Left ventricle myocardium inferior (tissue), 1 donor: Measurements from ENCODE around the gene FHL5. TPM values are rescaled to one million over a fixed set of nuclear protein-coding genes. Genes with fewer than 3 reads are reported as not detected.

ENCODE experiments used
- DNase-seq: peaks from one replicate; pipeline ENCODE4 v3.0.0-alpha.2; 2020
- H3K27ac ChIP-seq: fragments of 200-600 bp; replicated peaks from 2 replicates; pipeline ENCODE4 v1.8.0; 2021
- H3K27me3 ChIP-seq: fragments of 200-600 bp; 2 replicates; pipeline ENCODE4 v1.8.0; 2021; ENCODE audit warnings: low read depth
- H3K36me3 ChIP-seq: fragments of 200-600 bp; 2 replicates; pipeline ENCODE4 v1.8.0; 2021
- H3K4me1 ChIP-seq: fragments of 200-600 bp; 2 replicates; pipeline ENCODE4 v1.8.0; 2021
- H3K4me3 ChIP-seq: fragments of 200-600 bp; 2 replicates; pipeline ENCODE4 v1.8.0; 2021; ENCODE audit warnings: mild to moderate bottlenecking, moderate library complexity
- H3K9me3 ChIP-seq: fragments of 200-600 bp; replicated peaks from 2 replicates; pipeline ENCODE4 v1.8.0; 2021
- CTCF ChIP-seq: fragments of 200-600 bp; IDR thresholded peaks from 2 replicates; pipeline ENCODE4 v1.8.0; 2021; ENCODE audit warnings: antibody characterized with exemption, mild to moderate bottlenecking, borderline replicate concordance
- intact Hi-C: fragments of 100-400 bp; cut with micrococcal nuclease; formaldehyde crosslinking; loops from one replicate; pipeline ENCODE4 v1.11.0; 2022
- long read RNA-seq: library from polyadenylated mRNA; unstranded; transcript quantifications from one replicate; pipeline ENCODE4 v2.0.0, GENCODE V29; 2021
- total RNA-seq: library from RNA; stranded (reverse); fragmentation: NEBNext Ultra II Directional; extraction: Animal tissue kit (Norgen Biotek cat#: 25700); gene quantifications from one replicate; pipeline ENCODE4 v1.2.1, GENCODE V29; 2021
- donor health status: DM: no; HTN: yes; CAD: no; lungs with severe emphysema.

FHL5 gene
- 5.3 TPM for total RNA-seq
- long read RNA-seq, partial matches to known transcripts, result 2 of 2 reads
- long read RNA-seq, other reads (novel, unspliced or antisense), result 0 of 2 reads

DNA sequence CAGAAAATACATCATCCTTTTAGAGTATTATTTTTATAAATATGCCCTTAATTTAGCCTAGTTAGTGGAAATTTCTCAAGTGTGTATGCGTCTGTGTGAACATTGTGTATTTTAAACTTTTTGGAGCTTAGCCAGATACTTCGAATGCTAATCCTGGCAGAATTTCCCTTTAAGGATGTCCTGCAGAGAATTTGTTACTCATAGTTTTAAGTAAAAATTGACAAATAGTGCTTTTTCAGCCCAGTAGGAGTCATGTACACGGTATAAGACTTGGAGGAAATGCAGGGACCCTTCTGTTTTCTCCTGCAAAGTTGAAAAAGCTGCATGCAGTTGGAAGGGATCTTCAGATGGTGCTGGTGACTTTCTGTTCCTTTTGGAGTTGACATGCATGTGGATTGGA, at the start of gene FHL5:
FHL5 (plus strand) TSS at position 243 of the 400 bp plus-strand sequence. CDS start 40,486 bp downstream, outside the sequence.
- Histone ChIP-seq H3K9me3 (peaks cover 6% of the 10 kb centered on the region), H3K27me3 (no peaks in the 10 kb centered on the region), H3K4me1 (no peaks in the 10 kb centered on the region), H3K36me3 (no peaks in the 10 kb centered on the region), H3K27ac (peak within 1 kb of the TSS; percentile 54), H3K4me3 (peak within 1 kb of the TSS; percentile 48)
- intact Hi-C loops, result no loop called here
- DNase-seq, result no peak
- TF ChIP-seq CTCF, result no peak

- intact Hi-C loops, result no loop called here
- DNase-seq, result no peak
- H3K9me3 ChIP-seq, result no peaks in the 10 kb centered on the region
- peak overlapping the region; percentile 84 for H3K4me3 ChIP-seq
- peak overlapping the region; percentile 92 for H3K27ac ChIP-seq
- TF ChIP-seq CTCF, result no peak
- H3K36me3 ChIP-seq, result peaks cover 20% of the 10 kb centered on the region
- no peaks in the 10 kb centered on the region for H3K27me3 ChIP-seq
- H3K4me1 ChIP-seq, result peaks cover 39% of the 10 kb centered on the region
Measured at GRCh38 chr6:96520171-96521115, 42.5 kb upstream of the FHL5 start.

DNA sequence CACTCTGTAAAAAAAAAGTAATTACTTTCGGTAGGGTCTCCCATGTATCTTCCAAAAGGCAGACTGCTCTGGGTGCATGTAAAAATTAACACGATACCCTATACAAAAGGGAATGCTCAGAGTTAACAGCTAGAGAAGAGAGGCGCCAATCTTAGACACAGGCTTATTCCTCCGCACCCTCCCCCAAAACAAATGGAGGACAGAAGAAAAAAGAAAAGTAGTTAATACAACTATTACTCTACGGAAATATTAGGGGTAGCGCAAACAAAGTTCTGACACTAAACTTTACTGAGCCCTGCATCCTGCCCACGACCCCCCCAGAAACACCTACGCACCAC, 41.7 kb upstream of the FHL5 start:
- Histone ChIP-seq H3K27ac (peak overlapping the region; percentile 92), H3K36me3 (peaks cover 28% of the 10 kb centered on the region), H3K9me3 (no peaks in the 10 kb centered on the region), H3K4me1 (peaks cover 39% of the 10 kb centered on the region), H3K4me3 (peak overlapping the region; percentile 84), H3K27me3 (no peaks in the 10 kb centered on the region)
- intact Hi-C loops, result no loop called here
- TF ChIP-seq CTCF, result no peak
- no peak for DNase-seq

- no peaks in the 10 kb centered on the region for H3K27me3 ChIP-seq
- peak within 1 kb of the TSS; percentile 92 for H3K27ac ChIP-seq
- no peak for TF ChIP-seq CTCF
- H3K9me3 ChIP-seq, result no peaks in the 10 kb centered on the region
- DNase-seq, result peak; percentile 96
- H3K4me1 ChIP-seq, result peaks cover 39% of the 10 kb centered on the region
- peak within 1 kb of the TSS; percentile 84 for H3K4me3 ChIP-seq
- intact Hi-C loops, result no loop called here
- H3K36me3 ChIP-seq, result peaks cover 34% of the 10 kb centered on the region
Measured at GRCh38 chr6:96521644-96522464, 41.1 kb upstream of the FHL5 start, which contains the start of gene UFL1. Gene UFL1 (plus strand): TSS chr6:96521806. CDS start chr6:96521874, 68 bp downstream.

DNA sequence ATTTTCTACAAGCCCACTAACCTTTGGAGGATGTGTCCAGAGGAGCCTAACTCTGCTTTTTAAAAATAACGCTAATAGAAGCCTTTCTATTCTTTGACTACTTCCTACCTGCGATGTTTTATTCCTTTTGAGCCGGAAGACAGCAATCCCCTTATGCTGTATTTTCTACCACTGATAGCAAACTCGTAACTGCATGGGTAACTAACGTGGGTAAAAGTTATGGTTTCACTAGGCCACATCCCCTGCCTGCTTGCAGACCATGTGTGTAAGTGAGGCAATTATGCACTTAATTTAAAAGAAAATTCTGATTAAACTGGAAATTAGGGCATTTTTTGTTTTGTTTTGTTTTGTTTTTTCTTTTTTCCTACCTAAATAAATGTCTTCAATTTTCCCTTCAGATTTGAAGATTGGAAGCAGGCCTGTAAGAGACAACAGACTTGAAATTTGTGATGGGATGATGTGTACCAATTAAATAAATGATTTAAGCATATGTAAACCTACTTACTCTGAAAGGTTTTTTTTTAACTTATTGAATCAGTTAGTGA, 40.4 kb upstream of the FHL5 start:
- Histone ChIP-seq H3K4me3 (peak overlapping the region; percentile 84), H3K27ac (peak overlapping the region; percentile 92), H3K36me3 (peaks cover 41% of the 10 kb centered on the region), H3K4me1 (peaks cover 39% of the 10 kb centered on the region), H3K27me3 (no peaks in the 10 kb centered on the region), H3K9me3 (no peaks in the 10 kb centered on the region)
- intact Hi-C loops, result no loop called here
- no peak for TF ChIP-seq CTCF
- no peak for DNase-seq
